ENCODE data around the gene SDK2. TPM values are rescaled to one million over a fixed set of nuclear protein-coding genes. Genes with fewer than 3 reads are reported as not detected.

The SDK2 gene
- total RNA-seq, 1 experiment from 2014 or later, result not detected

DNA sequence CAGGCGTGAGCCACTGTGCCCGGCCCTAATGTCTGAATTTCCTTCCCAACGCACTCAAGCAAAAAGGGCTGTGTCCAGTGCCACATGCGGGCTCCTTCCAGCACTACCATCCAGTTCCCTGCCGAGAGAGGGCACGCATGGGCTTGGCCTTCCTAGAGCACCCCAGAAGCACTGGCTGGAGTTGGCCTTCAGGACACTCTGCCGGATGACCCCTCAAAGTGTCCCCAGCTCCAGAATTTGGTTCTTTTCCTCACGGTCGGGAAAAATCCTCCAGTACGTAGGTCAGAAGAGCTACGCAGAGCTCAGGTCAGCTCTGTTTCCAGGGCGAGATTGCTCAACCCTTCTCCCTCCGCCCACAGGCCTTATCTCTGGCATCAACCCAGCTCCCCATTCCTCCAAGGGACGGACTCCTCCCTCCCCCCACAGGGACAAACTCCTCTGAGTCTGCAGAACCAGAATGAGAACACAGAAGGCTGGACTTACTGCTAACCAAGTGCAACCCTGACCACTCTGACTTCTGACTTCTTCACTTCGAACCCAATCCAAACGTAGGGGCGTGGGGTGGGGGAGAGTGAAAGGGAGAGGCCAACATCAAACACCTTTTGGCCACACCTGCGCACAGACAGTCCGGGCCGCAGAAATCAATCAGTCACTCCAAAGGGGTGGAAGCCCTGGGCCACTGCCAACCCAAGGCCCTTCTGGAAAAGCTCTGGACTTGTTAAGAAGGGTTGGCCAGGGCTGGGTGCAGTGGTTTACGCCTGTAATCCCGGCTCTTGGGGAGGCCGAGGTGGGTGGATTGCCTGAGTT lies 336.0 kb downstream of the SDK2 start:
- peak; percentile 97 for DNase-seq (ENCODE audit: low spot score)

DNA sequence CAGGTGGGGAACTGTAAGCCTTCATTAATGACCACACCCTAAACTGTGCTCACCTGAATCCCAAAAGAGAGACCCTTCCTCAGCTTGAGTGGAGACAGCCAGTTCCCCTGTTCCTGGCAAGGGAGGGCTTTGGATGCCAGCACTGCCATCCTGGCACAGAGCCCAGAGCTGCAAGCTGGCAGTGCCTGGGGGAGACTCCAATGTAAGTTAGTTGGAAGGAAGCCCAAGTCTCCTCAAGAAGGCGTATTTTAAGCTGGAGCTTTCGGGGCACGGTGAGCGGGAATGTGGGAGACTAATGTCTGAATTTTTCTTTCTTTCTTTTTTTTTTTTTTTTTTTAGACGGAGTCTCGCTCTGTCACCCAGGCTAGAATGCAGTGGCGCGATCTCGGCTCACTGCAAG lies 337.1 kb downstream of the SDK2 start:
- peak; percentile 71 for DNase-seq (ENCODE audit: low spot score)

DNA sequence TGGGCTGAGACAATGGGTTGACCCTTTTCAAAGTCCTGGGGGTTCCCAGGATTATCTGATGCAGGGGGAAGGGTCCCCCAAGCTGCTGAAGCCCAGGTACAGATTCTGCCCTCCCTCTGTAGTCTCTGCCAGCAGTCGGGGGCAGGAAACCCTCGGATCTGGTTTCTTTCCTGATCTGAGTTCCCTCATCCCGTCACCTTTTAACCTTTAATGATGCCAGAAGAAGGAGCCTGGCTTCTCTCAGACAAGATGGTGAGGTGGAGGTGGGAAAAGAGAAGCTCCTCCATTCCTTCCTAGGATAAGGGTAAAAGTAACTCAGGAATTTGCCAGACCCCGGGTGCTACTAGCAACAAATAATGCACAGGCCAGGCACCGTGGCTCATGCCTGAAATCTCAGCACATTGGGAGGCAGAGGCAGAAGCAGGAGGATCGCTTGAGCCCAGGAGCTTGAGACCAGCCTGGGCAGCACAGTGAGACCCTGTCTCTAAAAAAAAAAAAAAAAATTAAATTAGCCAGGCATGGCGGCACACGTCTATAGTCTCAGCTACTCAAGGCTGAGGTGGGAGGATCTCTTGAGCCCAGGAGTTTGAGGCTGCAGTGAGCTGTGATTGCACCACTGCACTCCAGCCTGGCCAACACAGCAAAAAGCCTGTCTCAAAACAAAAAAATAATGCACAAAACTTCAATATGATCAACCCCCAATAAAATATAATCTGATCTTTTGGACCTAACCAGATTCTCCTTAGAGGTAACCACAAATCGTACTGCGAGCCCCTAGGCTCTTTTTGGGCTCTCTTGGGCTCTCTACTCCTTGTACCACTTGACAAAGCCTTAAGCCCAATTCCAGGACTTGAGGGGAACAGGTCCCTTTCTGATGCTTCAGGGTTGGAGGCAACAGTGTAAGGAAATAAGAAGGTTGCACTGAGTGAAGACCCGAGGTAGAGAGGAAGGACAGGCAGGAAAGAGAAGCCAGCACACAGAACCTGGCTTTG lies 338.1 kb downstream of the SDK2 start:
- DNase-seq (ENCODE audit: low spot score), result peak; percentile 8

DNA sequence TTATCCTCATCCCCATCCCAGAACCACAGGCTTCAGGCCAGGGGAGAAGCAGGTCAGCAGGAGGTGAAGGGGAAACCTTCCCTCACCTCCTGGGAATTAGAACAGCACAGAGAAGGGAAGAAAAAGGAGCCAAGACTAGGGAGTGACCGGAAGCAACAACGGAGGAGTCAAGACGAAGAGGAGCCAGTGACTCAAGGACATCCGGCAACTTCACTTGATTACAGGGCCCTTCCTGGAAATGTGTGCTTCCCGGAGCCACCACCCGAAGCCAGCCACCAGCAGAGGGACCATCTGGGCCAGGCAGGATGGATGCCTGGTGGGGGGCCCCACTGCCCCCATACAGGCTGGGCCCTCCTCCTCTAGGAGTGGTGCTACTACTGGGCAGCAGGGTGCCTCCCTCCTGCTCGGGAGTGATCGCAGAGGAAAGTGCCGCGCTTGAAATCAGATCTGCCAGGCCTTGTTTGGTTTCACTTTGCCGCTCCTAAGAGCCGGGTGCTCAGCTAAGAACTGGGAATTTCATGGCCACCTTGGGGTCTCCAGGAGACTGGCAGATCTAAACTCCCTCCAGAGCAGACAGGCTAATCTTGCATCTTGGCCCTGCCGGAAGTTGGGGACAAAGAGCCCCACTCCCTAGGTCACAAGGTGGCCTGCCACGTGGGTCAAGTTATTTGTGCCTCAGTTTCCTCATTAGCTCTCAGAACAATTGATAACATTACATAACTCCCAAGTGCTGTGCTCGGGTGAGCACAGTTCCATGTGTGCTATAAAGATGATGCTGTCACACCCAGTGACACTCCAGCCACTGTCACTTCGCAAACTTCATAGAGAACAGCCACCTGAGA lies 339.1 kb downstream of the SDK2 start:
- DNase-seq (ENCODE audit: low spot score), result peak; percentile 67

- no peak for DNase-seq (ENCODE audit: low spot score)
Measured at GRCh38 chr17:73304438-73304837, 339.8 kb downstream of the SDK2 start.

DNA sequence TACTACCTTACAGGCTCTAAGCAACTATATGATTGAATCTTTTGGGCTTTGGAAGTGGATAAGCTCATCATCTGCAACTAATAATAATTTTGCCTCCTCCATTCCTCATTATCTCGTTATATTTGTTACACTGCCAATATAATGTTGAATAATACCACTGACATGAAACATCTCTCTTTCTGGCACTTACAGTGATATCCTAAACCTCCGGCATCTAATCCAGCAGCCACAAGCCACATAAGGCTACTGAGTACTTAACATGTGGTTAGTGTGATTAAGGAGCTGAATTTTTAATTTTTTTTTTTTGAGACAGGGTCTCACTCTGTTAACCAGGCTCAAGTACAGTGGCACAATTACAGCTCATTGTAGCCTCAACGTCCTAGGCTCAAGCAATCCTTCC lies 342.1 kb downstream of the SDK2 start:
- no peak for DNase-seq (ENCODE audit: low spot score)

DNA sequence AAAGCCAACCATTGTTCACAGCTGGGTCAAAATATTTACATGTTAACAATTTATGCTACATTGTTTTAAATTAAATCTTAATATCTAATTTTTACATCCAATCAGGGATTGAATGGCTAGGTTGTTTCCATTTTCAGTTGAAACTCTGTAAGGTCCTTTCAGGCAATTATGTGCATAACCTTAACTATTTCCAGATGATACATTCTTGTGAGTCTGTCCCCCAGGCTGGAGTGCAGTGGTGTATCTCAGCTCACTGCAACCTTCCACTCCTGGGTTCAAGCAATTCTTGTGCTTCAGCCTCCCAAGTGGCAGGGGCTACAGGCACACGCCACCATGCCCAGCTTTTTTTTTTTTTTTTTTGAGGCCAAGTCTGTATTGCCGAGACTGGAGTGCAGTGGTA lies 342.9 kb downstream of the SDK2 start:
- DNase-seq (ENCODE audit: low spot score), result no peak

GRCh38 chr17:73300392-73300791 lies 343.9 kb downstream of the SDK2 start:
- DNase-seq (ENCODE audit: low spot score), result no peak

DNA sequence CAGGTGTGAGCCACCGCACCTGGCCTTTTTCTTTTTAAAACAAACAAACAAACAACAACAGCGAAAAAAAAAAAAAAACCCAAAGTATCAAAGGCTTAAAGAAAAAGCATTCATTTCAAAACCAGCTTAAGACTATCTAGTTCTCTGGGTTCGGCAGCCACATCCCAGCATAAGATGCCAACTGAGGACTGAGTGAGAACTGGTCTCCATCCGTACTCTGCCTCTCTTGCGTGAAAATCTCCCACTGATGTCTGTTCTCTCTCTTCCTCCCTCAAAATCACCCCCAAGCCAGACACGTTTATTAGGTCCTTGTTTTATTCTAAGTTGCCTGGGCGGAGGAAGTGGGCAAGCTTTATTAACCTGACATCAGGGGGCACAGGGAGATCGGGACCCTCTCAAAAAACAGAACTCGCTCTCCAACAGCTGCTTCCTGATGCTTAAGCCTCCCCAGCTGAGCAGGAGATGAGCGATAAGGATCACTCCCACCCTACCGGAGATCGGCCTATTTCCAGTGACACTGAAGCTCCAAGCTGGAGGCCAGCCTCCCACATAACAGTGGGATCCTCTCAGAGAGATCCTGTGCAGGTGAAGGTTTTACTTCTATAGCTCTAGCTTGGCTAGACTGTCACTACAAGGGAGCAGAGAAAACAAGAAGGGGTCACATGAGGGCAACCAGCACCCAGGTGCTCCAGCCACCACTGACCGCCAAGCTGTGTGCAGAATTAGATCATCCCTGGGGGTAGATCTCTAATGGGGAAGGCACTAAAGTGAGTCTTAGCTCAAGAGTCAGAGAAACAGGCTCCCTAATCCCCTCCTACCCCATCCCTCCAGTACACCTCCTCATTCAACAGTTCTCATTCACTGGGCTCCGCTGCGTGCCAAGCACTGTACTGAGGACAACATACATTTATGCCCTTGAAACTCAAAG lies 346.0 kb downstream of the SDK2 start:
- DNase-seq (ENCODE audit: low spot score), result no peak

- peak; percentile 92 for DNase-seq (ENCODE audit: low spot score)
Measured at GRCh38 chr17:73293480-73293911, 350.7 kb downstream of the SDK2 start.

DNA sequence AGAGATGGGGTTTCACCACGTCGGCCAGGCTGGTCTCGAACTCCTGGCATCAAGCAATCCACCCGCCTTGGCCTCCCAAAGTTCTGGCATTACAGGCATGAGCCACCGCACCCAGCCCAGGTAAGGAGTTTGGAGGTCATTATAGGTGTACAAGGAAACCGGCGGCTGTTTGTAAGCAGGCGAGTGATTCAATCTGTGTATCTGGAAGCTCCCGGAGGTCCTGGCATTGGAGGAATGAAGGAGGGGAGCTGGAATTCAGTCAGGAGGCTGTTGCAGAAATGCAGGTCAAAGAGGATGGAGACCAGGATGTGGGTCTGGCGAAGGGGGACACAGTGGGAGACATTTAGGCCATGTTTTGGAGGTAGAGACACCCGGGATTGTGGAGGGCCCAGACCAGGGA lies 351.2 kb downstream of the SDK2 start:
- peak; percentile 69 for DNase-seq (ENCODE audit: low spot score)

DNA sequence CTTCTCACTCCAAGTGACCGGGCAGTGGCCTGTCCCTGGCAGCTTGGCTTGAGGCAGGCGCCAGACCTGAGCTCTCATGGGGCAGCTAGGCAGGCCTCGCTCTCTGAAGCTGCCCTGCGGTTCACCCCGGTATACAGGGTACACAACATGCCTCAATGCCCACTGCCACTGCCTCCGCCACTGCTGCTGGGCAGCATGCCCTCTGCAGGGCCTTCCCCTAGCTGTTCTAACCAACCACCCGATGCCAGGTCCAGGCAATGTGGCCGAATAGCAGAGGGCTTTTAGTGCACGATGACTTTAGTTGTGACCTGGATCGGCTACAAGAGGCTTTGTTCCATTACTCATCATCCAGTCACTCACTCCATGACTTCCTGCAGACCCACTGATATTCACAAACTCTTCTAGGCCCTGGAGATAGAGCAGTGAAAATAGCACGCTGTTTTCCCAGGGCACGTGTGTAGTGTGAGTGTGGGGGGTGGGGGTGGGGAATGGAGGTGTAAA lies 352.2 kb downstream of the SDK2 start:
- peak; percentile 55 for DNase-seq (ENCODE audit: low spot score)

GRCh38 chr17:73291260-73291801 lies 352.9 kb downstream of the SDK2 start:
- peak; percentile 80 for DNase-seq (ENCODE audit: low spot score)

GRCh38 chr17:73290399-73291259 lies 353.6 kb downstream of the SDK2 start:
- DNase-seq (ENCODE audit: low spot score), result peak; percentile 8

DNA sequence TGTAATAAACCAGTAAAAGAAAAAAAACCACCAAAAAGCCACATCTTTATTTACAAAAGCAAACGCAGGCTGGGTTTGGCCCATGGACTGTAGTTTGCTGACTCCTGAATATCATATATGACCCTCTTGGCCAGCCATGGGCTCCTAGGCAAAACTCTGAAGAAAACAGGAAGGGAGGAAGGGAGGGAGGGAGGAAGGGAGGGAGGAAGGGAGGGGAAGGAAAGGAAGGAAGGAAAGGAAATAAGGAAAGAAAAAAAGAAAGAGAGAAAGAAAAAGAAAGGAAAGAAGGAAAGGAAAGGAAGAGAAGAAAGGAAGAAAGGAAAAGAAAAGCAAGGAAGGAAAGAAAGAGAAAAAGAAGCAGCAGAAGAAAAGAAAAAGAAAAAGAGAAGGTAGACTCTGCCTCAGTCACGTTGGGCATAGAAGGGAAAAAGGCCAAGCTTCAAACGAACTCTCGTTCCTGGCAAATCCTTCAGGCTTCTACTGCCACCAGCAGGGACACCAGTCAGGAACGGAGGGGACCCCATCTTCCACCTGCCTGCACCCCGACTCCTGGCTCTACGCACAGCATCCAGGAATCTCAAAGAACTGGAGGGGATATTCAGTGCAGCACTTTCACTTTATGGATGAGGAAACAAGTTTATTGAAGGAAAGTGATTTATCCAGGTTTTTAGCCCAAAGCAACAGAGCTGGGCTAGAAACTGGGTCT lies 354.5 kb downstream of the SDK2 start:
- DNase-seq (ENCODE audit: low spot score), result peak; percentile 20

- peak; percentile 84 for DNase-seq (ENCODE audit: low spot score)
Measured at GRCh38 chr17:73288534-73289302, 355.5 kb downstream of the SDK2 start.

- DNase-seq (ENCODE audit: low spot score), result peak; percentile 50
Measured at GRCh38 chr17:73286863-73287296, 357.4 kb downstream of the SDK2 start.
